H1 (cell line): ENCODE results near the gene MYOCD. TPM values are rescaled to one million over a fixed set of nuclear protein-coding genes. Genes with fewer than 3 reads are reported as not detected.

Source experiments
- CTCF ChIA-PET: fragments of 300-600 bp; sonication (Branson Sonifier 250); formaldehyde crosslinking; loops from one replicate; lab custom pipeline; 2021; ENCODE audit not compliant: partially characterized antibody; lab: Charles Lee
- POLR2A ChIA-PET: fragments of 300-600 bp; sonication (Branson Sonifier 250); formaldehyde crosslinking; loops from one replicate; lab custom pipeline; 2021; ENCODE audit warnings: inconsistent platforms; ENCODE audit not compliant: partially characterized antibody; lab: Charles Lee
- DNase-seq, 2 experiments: peaks; one replicate each; pipeline versions ENCODE4 v3.0.0 to v3.0.0-alpha.2; 2010 to 2022; ENCODE audit warnings: low spot score in 2 of 2, low read depth in 1 of 2, mixed read lengths in 1 of 2
- FAIRE-seq: peaks from 2 replicates; lab custom pipeline; 2011; peaks lifted over from hg19 to GRCh38; lab: Jason Lieb, UNC
- H2AFZ ChIP-seq: 2 replicates; pipeline ENCODE4 v1.8.1; 2012; ENCODE audit warnings: low read length, inconsistent platforms
- H2AK5ac ChIP-seq: 2 replicates; pipeline ENCODE4 v1.6.1; 2013; ENCODE audit warnings: low read depth, low read length
- H2BK120ac ChIP-seq: replicated peaks from 2 replicates; pipeline ENCODE3; 2013; ENCODE audit warnings: low read depth, low read length, inconsistent platforms
- H2BK12ac ChIP-seq: 2 replicates; pipeline ENCODE4 v1.6.1; 2013; ENCODE audit warnings: low read depth, low read length
- H2BK15ac ChIP-seq: 2 replicates; pipeline ENCODE4 v1.6.1; 2013; ENCODE audit warnings: low read length
- H2BK20ac ChIP-seq: 2 replicates; pipeline ENCODE4 v1.6.1; 2013; ENCODE audit warnings: low read length
- H2BK5ac ChIP-seq: 2 replicates; pipeline ENCODE4 v1.6.1; 2013; ENCODE audit warnings: low read depth, low read length
- H3K14ac ChIP-seq: 2 replicates; pipeline ENCODE4 v1.6.1; 2013; ENCODE audit warnings: inconsistent platforms; ENCODE audit not compliant: insufficient read length
- H3K18ac ChIP-seq: 2 replicates; pipeline ENCODE4 v1.6.1; 2013; ENCODE audit warnings: low read length; ENCODE audit errors: extremely low read depth
- H3K23ac ChIP-seq: 2 replicates; pipeline ENCODE4 v1.6.1; 2013; ENCODE audit warnings: inconsistent platforms; ENCODE audit not compliant: insufficient read length
- H3K23me2 ChIP-seq: 2 replicates; pipeline ENCODE4 v1.6.1; 2013; ENCODE audit warnings: low read depth, low read length
- H3K27ac ChIP-seq: 2 replicates; pipeline ENCODE4 v1.6.1; 2011; ENCODE audit warnings: low read depth, low read length, inconsistent platforms
- H3K27me3 ChIP-seq, 4 experiments: replicated peaks in 1 of 4; 1 replicate in 1 of 4; 2 replicates in 3 of 4; pipeline versions ENCODE4 v1.6.1 to v1.8.1; 2011 to 2013; ENCODE audit warnings: low read length in 3 of 4, mild to moderate bottlenecking in 3 of 4, inconsistent platforms in 2 of 4, mixed read lengths in 2 of 4, moderate library complexity in 1 of 4; ENCODE audit not compliant: control insufficient read depth in 3 of 4, insufficient read depth in 3 of 4; ENCODE audit errors: extremely low read depth in 1 of 4
- H3K36me3 ChIP-seq, 4 experiments: 2 replicates each; pipeline versions ENCODE4 v1.6.1 to v1.8.1; 2011 to 2013; ENCODE audit warnings: mild to moderate bottlenecking in 4 of 4, low read length in 3 of 4, moderate library complexity in 2 of 4, control low read depth in 1 of 4, inconsistent platforms in 1 of 4; ENCODE audit not compliant: insufficient read depth in 4 of 4, control insufficient read depth in 2 of 4
- H3K4ac ChIP-seq: replicated peaks from 2 replicates; pipeline ENCODE3; 2013; ENCODE audit warnings: low read length, low read depth, mixed read lengths, inconsistent platforms; ENCODE audit not compliant: insufficient read length
- H3K4me1 ChIP-seq, 4 experiments: replicated peaks in 1 of 4; 1 replicate in 1 of 4; 2 replicates in 3 of 4; pipeline versions ENCODE4 v1.6.1 to v1.8.1; 2011 to 2013; ENCODE audit warnings: low read length in 3 of 4, inconsistent platforms in 2 of 4, mixed read lengths in 1 of 4; ENCODE audit not compliant: insufficient read depth in 4 of 4, control insufficient read depth in 3 of 4
- H3K4me2 ChIP-seq, 2 experiments: 2 replicates each; pipeline versions ENCODE4 v1.6.1 to v1.8.1; 2011 to 2013; ENCODE audit warnings: low read depth in 2 of 2, low read length in 2 of 2, control low read depth in 1 of 2, inconsistent platforms in 1 of 2, mild to moderate bottlenecking in 1 of 2; ENCODE audit not compliant: insufficient read depth in 1 of 2
- H3K4me3 ChIP-seq, 4 experiments: fragments of 200-600, 300-600 bp in 1 of 4; sonication (generic), shearing (Covaris generic), sonication (Bioruptor Twin) in 1 of 4; 2 replicates each; pipeline versions ENCODE4 v1.5.1 to v1.8.1; 2011 to 2016; ENCODE audit warnings: low read length in 4 of 4, low read depth in 3 of 4, control low read depth in 2 of 4, inconsistent platforms in 2 of 4, mild to moderate bottlenecking in 2 of 4, mixed read lengths in 1 of 4, moderate library complexity in 1 of 4; ENCODE audit not compliant: insufficient read depth in 2 of 4; ENCODE audit errors: extremely low read depth in 1 of 4
- H3K56ac ChIP-seq: replicated peaks from 2 replicates; pipeline ENCODE3; 2013; ENCODE audit warnings: low read depth, mild to moderate bottlenecking, mixed read lengths, low read length, inconsistent platforms; ENCODE audit not compliant: insufficient read length
- H3K79me1 ChIP-seq: 2 replicates; pipeline ENCODE4 v1.6.1; 2013; ENCODE audit warnings: low read depth, low read length, control low read depth
- H3K79me2 ChIP-seq, 2 experiments: 2 replicates each; pipeline versions ENCODE4 v1.6.1 to v1.8.1; 2012 to 2013; ENCODE audit warnings: low read length in 2 of 2, mild to moderate bottlenecking in 2 of 2, inconsistent platforms in 1 of 2; ENCODE audit not compliant: insufficient read depth in 2 of 2, control insufficient read depth in 1 of 2
- H3K9ac ChIP-seq, 4 experiments: replicated peaks in 1 of 4; 1 replicate in 1 of 4; 2 replicates in 3 of 4; pipeline versions ENCODE4 v1.6.1 to v1.8.1; 2011 to 2013; ENCODE audit warnings: low read depth in 3 of 4, low read length in 3 of 4, control low read depth in 2 of 4, mild to moderate bottlenecking in 2 of 4, moderate library complexity in 2 of 4, inconsistent platforms in 1 of 4; ENCODE audit errors: extremely low read depth in 1 of 4
- H3K9me3 ChIP-seq, 2 experiments: 2 replicates each; pipeline versions ENCODE4 v1.6.1 to v1.8.1; 2012 to 2013; ENCODE audit warnings: mild to moderate bottlenecking in 2 of 2, moderate library complexity in 2 of 2, control low read depth in 1 of 2, inconsistent platforms in 1 of 2, low read depth in 1 of 2, low read length in 1 of 2, mixed read lengths in 1 of 2; ENCODE audit not compliant: insufficient read depth in 2 of 2
- H4K20me1 ChIP-seq, 2 experiments: replicated peaks in 1 of 2; 2 replicates each; pipeline versions ENCODE3 to v1.8.1; 2011 to 2013; ENCODE audit warnings: inconsistent platforms in 2 of 2, low read length in 2 of 2, mild to moderate bottlenecking in 1 of 2; ENCODE audit not compliant: insufficient read depth in 2 of 2, control insufficient read depth in 1 of 2
- H4K5ac ChIP-seq: 2 replicates; pipeline ENCODE4 v1.6.1; 2013; ENCODE audit warnings: low read length, low read depth, mixed read lengths, inconsistent platforms; ENCODE audit not compliant: insufficient read length
- H4K8ac ChIP-seq: 2 replicates; pipeline ENCODE4 v1.8.0; 2013; ENCODE audit warnings: mild to moderate bottlenecking, moderate library complexity, low read length, inconsistent platforms; ENCODE audit not compliant: insufficient read depth; ENCODE audit errors: extremely low read depth
- H4K91ac ChIP-seq: replicated peaks from 2 replicates; pipeline ENCODE3; 2013; ENCODE audit warnings: low read length, mixed read lengths, inconsistent platforms; ENCODE audit not compliant: insufficient read length
- MAFK ChIP-seq: IDR thresholded peaks from 2 replicates; pipeline ENCODE4 v1.6.1; 2012; ENCODE audit warnings: low read depth, mild to moderate bottlenecking, improper control_type of control experiment, low read length
- PHF8 ChIP-seq: fragments of 200-600 bp; sonication (generic); conservative IDR thresholded peaks from 2 replicates; pipeline ENCODE4 v1.7.1; 2012; ENCODE audit warnings: low read depth, mild to moderate bottlenecking, inconsistent platforms, low read length, moderate library complexity
- SIRT6 ChIP-seq: IDR thresholded peaks from one replicate; pipeline ENCODE4 v1.7.1; 2012; ENCODE audit warnings: low read length, inconsistent platforms
- SP1 ChIP-seq: IDR thresholded peaks from 2 replicates; pipeline ENCODE4 v1.6.1; 2011; ENCODE audit warnings: low read depth, low read length
- WGBS, 2 experiments: shearing (Covaris generic) in 1 of 2; methylation state at CpG; one replicate each; pipeline versions ENCODE4 v1.1.6 to v1.1.7; 2013 to 2015; ENCODE audit warnings: low lambda C conversion rate in 2 of 2, mixed read lengths in 2 of 2, inconsistent platforms in 1 of 2, low coverage in 1 of 2, missing lambda C conversion rate in 1 of 2; ENCODE audit not compliant: insufficient replicate concordance in 2 of 2, insufficient coverage in 1 of 2, insufficient read length in 1 of 2; ENCODE audit errors: extremely low coverage in 1 of 2, missing lambda C conversion rate in 1 of 2; 5-methylcytosine and 5-hydroxymethylcytosine counted together
- polyA plus RNA-seq, 7 experiments: library from polyadenylated mRNA; depleted of rRNA in 3 of 7; stranded (reverse) in 5 of 7; unstranded in 2 of 7; fragments of >200 nt in 5 of 7; fragments of 200-250 nt in 2 of 7; gene quantifications; 1 replicate in 5 of 7; 2 replicates in 1 of 7; 4 replicates in 1 of 7; pipeline versions ENCODE4 v1.2.1 to v1.2.3, GENCODE V29; 2011 to 2013; ENCODE audit warnings: missing spikeins in 2 of 7, mixed read lengths in 2 of 7
- total RNA-seq: library from RNA; stranded (reverse); fragmentation: NEBNext Ultra II Directional; extraction: Animal tissue kit (Norgen Biotek cat#: 25700); gene quantifications from 2 replicates; pipeline ENCODE4 v1.2.1, GENCODE V29; 2021

MYOCD gene
- total and polyA plus RNA-seq, 2 of the 8 experiments (the other 6 are each of a cell fraction or from before 2014, with no cell fraction given), result 0.30 to 4.9 TPM

GRCh38 chr17:12622726-12623125, 43.0 kb upstream of the MYOCD start:
- no peak for FAIRE-seq
- CTCF ChIA-PET, result interaction anchor here (0.6 to 1.6 kb wide), 3 partner anchors 33 to 1444 kb away, joined by 3 to 6 read pairs (median 3); no protein-coding TSS in a partner anchor
- no peak for DNase-seq

More at GRCh38 chr17:12622726-12623125, 43.0 kb upstream of the MYOCD start:
- H3K4me1 ChIP-seq, result peaks cover 0 to 16% (median 5%) of the 10 kb centered on the region in 4 experiments; a peak in 4 of 7 replicates
- no peak overlapping the region for H2BK120ac ChIP-seq
- no peaks in the 10 kb centered on the region for H4K20me1 ChIP-seq
- peak overlapping the region; percentile 23 for H4K91ac ChIP-seq
- H2BK5ac ChIP-seq, result no peak overlapping the region
- H3K79me2 ChIP-seq, result no peaks in the 10 kb centered on the region
- no peaks in the 10 kb centered on the region for H3K79me1 ChIP-seq
- H2BK12ac ChIP-seq, result no peak overlapping the region
- no peak overlapping the region for H3K9ac ChIP-seq
- H2BK20ac ChIP-seq, result no peak overlapping the region
- 0 out of 2 replicates have a peak overlapping the region, but pooled peaks have one; percentile 78 for H2AFZ ChIP-seq
- H3K4me3 ChIP-seq, result no peak overlapping the region
- H3K14ac ChIP-seq, result no peak overlapping the region
- no peak overlapping the region for H4K8ac ChIP-seq
- no peak overlapping the region for H3K4me2 ChIP-seq
- POLR2A ChIA-PET, result no interaction called here
- H3K56ac ChIP-seq, result no peak overlapping the region
- H3K18ac ChIP-seq, result no peak overlapping the region
- H2BK15ac ChIP-seq, result no peak overlapping the region
- peak overlapping the region; percentile 60 for H3K4ac ChIP-seq
- no peaks in the 10 kb centered on the region for H3K9me3 ChIP-seq
- no peak overlapping the region for H4K5ac ChIP-seq
- H2AK5ac ChIP-seq, result no peak overlapping the region
- WGBS, 2 experiments, result 83% methylated on average over 11 of the region's 11 CpGs; no CpG with 5 or more reads in 1 of the 2 experiments
- H3K36me3 ChIP-seq, result no peaks in the 10 kb centered on the region
- no peak overlapping the region for H3K27ac ChIP-seq
- H3K23me2 ChIP-seq, result no peaks in the 10 kb centered on the region; the same call in 1 of the 2 replicates
- no peaks in the 10 kb centered on the region for H3K27me3 ChIP-seq
- H3K23ac ChIP-seq, result no peak overlapping the region
- no peak for TF ChIP-seq MAFK
- TF ChIP-seq PHF8, result no peak
- no peak for TF ChIP-seq SIRT6
- TF ChIP-seq SP1, result no peak
